Measurements from ENCODE around the gene UBQLN1.

DNA sequence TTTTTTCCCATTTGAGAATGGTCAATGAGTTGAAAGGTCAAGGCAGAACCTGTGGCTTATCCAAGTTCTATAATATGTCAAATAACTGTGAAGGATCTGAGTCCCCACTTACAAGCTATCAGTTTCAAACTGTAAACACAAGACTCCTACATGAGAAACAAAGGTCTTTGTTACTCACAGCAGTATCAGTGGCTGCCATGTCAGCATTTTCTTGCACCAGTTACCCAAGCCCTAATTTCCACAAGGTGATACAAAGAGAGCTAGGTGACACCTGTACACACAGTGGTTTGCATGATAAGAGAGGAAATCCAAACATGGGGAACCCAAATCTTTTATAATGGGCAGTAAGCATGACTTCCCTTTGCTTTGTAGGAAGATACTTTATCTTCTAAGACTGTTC, 8.0 kb upstream of the UBQLN1 start:
- TF ChIP-seq CTCF (IDR thresholded peaks at IDR 0.05; ENCODE audit: low read depth, low read length, poor library complexity, severe bottlenecking) (no peak), EZH2phosphoT487 (IDR thresholded peaks at IDR 0.05; ENCODE audit: borderline replicate concordance, low read length) (no peak)
